ENCODE results near the gene RABGAP1L.

The RABGAP1L gene

GRCh38 chr1:175034775-175035174 is 875.5 kb downstream of the RABGAP1L start:
- Histone ChIP-seq H3K9me3 (ENCODE audit: control insufficient read depth, insufficient read depth, low read depth, low read length) (no peaks in the 10 kb centered on the region), H3K4me1 (ENCODE audit: control insufficient read depth, insufficient read depth, low read length) (no peaks in the 10 kb centered on the region), H3K36me3 (ENCODE audit: control insufficient read depth in 2 of 2, insufficient read depth in 1 of 2, low read length in 2 of 2) (no peaks in the 10 kb centered on the region), H3K4me3 (ENCODE audit: low read depth, low read length) (no peak overlapping the region), H3K27ac (ENCODE audit: extremely low read depth, low read depth, low read length) (no peak overlapping the region)
- TF ChIP-seq ZNF169 (tag by site-specific recombination; IDR thresholded peaks at IDR 0.05) (no peak), ZNF555 (tag by site-specific recombination; conservative IDR thresholded peaks at IDR 0.05) (no peak), ZNF544 (tag by site-specific recombination; IDR thresholded peaks at IDR 0.05) (no peak), ZNF830 (tag by site-specific recombination; IDR thresholded peaks at IDR 0.05; ENCODE audit: low read depth) (no peak), ZNF843 (tag by site-specific recombination; IDR thresholded peaks at IDR 0.05) (no peak), ZNF350 (tag by site-specific recombination; IDR thresholded peaks at IDR 0.05) (no peak), EGR2 (tag by site-specific recombination; IDR thresholded peaks at IDR 0.05; ENCODE audit: low read depth) (no peak), ZNF776 (tag by site-specific recombination; IDR thresholded peaks at IDR 0.05; ENCODE audit: borderline replicate concordance) (no peak), TCF7L2 (IDR thresholded peaks at IDR 0.05; ENCODE audit: borderline replicate concordance, low read depth, low read length) (no peak), ZNF324 (tag by site-specific recombination; IDR thresholded peaks at IDR 0.05) (no peak), FEZF1 (tag by site-specific recombination; IDR thresholded peaks at IDR 0.05) (no peak), ZNF48 (tag by site-specific recombination; IDR thresholded peaks at IDR 0.05) (no peak), ZNF354C (tag by site-specific recombination; IDR thresholded peaks at IDR 0.05; ENCODE audit: borderline replicate concordance, low read depth) (no peak), ZBTB20 (tag by site-specific recombination; IDR thresholded peaks at IDR 0.05) (no peak), ZNF610 (tag by site-specific recombination; IDR thresholded peaks at IDR 0.05; ENCODE audit: borderline replicate concordance) (no peak), HOXA7 (CRISPR knock-in tag; IDR thresholded peaks at IDR 0.05; ENCODE audit: borderline replicate concordance) (no peak), ZNF585B (tag by site-specific recombination; IDR thresholded peaks at IDR 0.05) (no peak), ZEB2 (tag by site-specific recombination; IDR thresholded peaks at IDR 0.05) (no peak)
- TF ChIP-seq, protein P1, sequence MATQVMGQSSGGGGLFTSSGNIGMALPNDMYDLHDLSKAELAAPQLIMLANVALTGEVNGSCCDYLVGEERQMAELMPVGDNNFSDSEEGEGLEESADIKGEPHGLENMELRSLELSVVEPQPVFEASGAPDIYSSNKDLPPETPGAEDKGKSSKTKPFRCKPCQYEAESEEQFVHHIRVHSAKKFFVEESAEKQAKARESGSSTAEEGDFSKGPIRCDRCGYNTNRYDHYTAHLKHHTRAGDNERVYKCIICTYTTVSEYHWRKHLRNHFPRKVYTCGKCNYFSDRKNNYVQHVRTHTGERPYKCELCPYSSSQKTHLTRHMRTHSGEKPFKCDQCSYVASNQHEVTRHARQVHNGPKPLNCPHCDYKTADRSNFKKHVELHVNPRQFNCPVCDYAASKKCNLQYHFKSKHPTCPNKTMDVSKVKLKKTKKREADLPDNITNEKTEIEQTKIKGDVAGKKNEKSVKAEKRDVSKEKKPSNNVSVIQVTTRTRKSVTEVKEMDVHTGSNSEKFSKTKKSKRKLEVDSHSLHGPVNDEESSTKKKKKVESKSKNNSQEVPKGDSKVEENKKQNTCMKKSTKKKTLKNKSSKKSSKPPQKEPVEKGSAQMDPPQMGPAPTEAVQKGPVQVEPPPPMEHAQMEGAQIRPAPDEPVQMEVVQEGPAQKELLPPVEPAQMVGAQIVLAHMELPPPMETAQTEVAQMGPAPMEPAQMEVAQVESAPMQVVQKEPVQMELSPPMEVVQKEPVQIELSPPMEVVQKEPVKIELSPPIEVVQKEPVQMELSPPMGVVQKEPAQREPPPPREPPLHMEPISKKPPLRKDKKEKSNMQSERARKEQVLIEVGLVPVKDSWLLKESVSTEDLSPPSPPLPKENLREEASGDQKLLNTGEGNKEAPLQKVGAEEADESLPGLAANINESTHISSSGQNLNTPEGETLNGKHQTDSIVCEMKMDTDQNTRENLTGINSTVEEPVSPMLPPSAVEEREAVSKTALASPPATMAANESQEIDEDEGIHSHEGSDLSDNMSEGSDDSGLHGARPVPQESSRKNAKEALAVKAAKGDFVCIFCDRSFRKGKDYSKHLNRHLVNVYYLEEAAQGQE (tag by site-specific recombination; IDR thresholded peaks at IDR 0.05) = no peak
- CTCF ChIA-PET = no interaction called here
- POLR2A ChIA-PET = no interaction called here

GRCh38 chr1:175035865-175036264 is 876.5 kb downstream of the RABGAP1L start:
- H3K36me3 ChIP-seq (ENCODE audit: control insufficient read depth in 2 of 2, insufficient read depth in 1 of 2, low read length in 2 of 2) = no peaks in the 10 kb centered on the region
- H3K9me3 ChIP-seq (ENCODE audit: control insufficient read depth, insufficient read depth, low read depth, low read length) = no peaks in the 10 kb centered on the region
- no peak overlapping the region for H3K4me3 ChIP-seq (ENCODE audit: low read depth, low read length)
- TF ChIP-seq ZNF24 (tag by site-specific recombination; IDR thresholded peaks at IDR 0.05) (no peak), ZNF211 (tag by site-specific recombination; IDR thresholded peaks at IDR 0.05; ENCODE audit: low read depth) (no peak), ZNF768 (tag by site-specific recombination; IDR thresholded peaks at IDR 0.05) (no peak), ZNF324 (tag by site-specific recombination; IDR thresholded peaks at IDR 0.05) (no peak), ZBTB7A (tag by site-specific recombination; IDR thresholded peaks at IDR 0.05; ENCODE audit: low read depth) (no peak), ZNF366 (tag by site-specific recombination; conservative IDR thresholded peaks at IDR 0.05) (no peak)
- no peak overlapping the region for H3K27ac ChIP-seq (ENCODE audit: extremely low read depth, low read depth, low read length)
- no peaks in the 10 kb centered on the region for H3K4me1 ChIP-seq (ENCODE audit: control insufficient read depth, insufficient read depth, low read length)
- ChIA-PET CTCF (interaction anchor here (1.5 kb wide), 1 partner anchor 89 kb away, joined by 5 read pairs; no protein-coding TSS in a partner anchor), POLR2A (interaction anchor here (0.5 kb wide), 1 partner anchor 89 kb away, joined by 3 read pairs; no protein-coding TSS in a partner anchor)

Measured in HEK293 (cell line).